IPS-11a (cell line): ENCODE measurements around the gene RPF1.
"Not testable (repeated sequence)": the region's sequence is repeated elsewhere in the genome, so short reads cannot be mapped to it uniquely, and the experiment has no call there.

Experiments used
- H3K4me3 ChIP-seq: one replicate; pipeline ENCODE4 v1.5.1; 2013; ENCODE audit warnings: low read depth, low read length, control low read depth

RPF1 gene, protein sequence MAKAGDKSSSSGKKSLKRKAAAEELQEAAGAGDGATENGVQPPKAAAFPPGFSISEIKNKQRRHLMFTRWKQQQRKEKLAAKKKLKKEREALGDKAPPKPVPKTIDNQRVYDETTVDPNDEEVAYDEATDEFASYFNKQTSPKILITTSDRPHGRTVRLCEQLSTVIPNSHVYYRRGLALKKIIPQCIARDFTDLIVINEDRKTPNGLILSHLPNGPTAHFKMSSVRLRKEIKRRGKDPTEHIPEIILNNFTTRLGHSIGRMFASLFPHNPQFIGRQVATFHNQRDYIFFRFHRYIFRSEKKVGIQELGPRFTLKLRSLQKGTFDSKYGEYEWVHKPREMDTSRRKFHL

DNA sequence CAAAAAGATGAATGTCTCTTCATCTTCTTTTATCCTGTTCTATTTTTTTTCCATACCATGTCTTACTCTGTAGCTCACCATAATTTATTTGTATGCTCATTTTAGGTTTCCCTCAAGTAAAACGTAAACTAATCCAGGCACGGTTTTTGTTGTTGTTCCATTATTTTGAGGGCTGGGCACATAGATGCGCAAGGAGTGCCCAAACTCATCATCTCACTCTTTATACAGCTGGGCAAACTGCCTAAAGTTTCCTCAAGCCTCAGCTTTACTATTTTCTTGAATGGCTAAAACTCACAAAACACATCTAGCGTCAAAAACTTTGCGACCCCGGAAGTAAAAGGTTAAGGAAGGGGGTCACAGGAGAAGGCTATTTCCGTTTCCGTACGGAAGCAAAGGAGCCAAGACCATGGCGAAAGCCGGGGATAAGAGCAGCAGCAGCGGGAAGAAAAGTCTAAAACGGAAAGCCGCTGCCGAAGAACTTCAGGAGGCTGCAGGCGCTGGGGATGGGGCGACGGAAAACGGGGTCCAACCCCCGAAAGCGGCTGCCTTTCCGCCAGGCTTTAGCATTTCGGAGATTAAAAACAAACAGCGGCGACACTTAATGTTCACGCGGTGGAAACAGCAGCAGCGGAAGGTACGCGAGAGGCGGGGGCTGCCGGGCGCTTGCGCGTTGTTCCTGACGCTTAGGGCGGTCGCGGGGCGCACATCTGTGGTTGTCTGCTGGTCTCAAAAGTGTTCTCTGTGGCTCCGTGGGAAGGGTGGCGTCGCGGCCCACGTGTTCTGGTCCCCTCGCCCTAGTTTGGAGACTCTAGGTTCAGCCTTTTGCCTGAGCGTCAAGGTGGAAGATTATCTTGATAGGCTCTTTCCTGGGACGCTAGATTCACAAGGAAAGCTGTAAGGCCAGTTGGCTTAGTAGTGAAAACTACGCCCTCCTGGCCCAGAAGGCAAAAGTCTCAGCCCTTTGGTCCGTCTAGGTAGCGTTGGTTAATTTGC is at the start of gene RPF1:
TSS of gene RPF1 (plus strand) at position 391 of the 993 bp plus-strand sequence. CDS start at position 407, 16 bp downstream.
- H3K4me3 ChIP-seq, result peak within 1 kb of the TSS; percentile 74

DNA sequence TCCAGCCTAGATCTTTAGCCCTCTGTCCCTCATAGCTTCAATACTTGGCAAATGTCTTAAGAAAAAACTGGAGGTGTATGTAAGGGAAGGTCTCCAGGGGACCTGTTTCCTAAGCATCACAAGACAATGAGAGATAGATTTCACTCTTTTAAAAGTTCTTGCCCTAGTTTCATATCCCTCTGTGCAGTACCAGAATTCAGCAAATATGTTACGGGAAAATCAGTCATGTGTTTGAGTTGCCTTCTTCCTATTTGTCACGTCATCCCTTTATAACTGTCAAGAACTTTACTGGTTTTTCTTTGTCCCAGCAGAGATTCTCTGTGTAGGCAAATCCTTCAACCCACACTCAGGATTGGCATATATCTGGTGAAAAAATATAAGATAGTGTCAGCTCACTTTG is 48.5 kb upstream of the RPF1 start:
- no peak overlapping the region for H3K4me3 ChIP-seq

DNA sequence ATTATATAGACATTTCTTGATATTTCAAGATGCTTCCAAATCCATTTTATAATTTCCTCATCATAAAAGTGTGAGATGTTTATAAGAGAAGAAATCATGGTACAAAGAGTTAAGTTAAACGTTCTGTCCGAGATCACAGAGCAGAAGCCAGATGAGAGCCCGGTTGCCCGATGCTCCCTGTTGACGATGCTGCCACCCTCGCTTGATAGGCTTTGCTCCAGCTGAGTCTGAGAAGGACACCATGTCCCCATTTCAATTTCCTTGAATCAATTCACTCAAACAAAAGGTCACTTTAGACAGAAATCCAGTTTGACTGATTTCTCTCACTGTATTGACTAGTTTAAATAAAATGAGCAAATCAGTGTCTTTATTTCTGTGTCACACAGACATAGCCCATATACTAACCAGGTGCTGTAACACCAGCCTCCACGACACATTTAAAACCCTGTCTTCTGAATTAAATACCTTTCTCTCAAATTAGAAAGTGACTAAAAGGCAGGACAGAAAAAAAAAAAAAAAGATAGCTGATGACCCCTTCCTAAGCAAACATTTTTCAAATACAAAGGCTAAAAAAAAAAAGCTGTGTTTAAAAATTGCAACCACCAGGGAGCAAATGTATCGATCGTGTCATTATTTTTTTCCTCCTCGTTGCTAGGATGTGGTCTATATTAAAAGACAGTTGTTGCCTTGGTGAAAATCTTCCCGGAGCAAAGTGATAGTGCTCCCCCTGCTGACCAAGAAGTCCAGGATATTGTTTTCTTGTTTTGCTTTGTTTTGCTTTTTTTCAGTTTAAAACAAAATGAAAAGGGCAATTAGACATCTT is 45.6 kb upstream of the RPF1 start:
- no peak overlapping the region for H3K4me3 ChIP-seq

DNA sequence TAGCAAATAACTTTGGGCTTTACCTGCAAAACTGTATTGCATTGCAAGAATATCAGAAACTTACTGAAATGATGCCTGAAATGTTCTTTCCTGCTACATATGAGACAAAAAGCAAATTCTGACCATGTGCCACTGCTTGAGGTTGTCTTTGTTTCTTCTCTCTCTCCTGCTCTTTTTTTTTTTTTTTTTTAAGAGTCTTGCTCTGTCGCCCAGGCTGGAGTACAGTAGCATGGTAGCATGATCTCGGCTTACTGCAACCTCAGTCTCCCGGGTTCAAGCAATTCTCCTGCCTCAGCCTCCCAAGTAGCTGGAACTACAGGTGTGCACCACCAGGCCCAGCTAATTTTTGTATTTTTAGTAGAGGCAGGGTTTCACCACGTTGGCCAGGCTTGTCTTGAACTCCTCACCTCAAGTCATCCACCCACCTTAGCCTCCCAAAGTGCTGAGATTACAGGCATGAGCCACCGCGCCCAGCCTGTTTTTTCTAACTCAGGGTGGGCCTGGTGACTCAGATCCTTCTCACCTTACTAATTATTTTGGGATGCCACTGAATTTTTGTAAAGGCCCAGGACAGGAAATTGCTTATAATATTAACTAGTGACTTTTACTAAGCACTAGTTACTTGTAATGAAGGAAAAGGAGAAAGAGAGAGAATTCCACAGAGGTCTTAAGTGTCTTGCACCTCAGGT is 44.8 kb upstream of the RPF1 start:
- no peak overlapping the region for H3K4me3 ChIP-seq

DNA sequence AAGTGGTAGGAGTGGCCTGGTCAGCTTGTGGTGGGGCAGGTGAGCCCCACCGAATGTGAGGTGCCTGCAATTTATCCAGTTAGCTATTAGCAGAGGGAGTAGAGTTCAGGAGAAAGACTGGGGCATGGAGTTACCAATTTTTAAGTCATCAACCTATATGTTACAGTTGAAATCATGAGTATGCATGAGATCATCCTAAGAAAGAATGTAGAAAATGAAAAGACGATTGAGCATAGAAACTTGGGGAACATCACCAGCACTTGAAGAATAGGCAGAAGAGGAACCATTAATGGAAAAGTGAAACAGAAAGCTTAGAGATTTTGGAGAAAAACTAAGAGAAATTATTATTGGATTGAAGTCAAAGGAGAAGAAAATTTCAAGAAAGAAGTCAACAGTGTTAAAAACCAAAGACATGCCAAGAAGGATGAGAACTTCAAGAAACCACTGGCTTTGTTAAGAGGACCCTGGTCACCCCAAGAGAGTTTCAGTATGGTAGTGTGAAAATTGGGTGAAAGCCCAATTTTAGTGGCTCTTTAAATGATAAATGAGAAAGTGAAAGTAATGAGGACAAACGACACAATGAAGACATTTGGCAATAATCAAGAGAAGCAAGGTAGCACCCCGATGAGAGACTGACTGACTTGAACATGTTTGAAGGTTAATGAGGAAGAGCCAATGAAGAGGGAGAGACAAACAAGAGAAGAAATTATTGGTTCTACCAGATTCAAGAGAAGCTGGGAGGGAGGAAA is 44.1 kb upstream of the RPF1 start:
- H3K4me3 ChIP-seq, result no peak overlapping the region

DNA sequence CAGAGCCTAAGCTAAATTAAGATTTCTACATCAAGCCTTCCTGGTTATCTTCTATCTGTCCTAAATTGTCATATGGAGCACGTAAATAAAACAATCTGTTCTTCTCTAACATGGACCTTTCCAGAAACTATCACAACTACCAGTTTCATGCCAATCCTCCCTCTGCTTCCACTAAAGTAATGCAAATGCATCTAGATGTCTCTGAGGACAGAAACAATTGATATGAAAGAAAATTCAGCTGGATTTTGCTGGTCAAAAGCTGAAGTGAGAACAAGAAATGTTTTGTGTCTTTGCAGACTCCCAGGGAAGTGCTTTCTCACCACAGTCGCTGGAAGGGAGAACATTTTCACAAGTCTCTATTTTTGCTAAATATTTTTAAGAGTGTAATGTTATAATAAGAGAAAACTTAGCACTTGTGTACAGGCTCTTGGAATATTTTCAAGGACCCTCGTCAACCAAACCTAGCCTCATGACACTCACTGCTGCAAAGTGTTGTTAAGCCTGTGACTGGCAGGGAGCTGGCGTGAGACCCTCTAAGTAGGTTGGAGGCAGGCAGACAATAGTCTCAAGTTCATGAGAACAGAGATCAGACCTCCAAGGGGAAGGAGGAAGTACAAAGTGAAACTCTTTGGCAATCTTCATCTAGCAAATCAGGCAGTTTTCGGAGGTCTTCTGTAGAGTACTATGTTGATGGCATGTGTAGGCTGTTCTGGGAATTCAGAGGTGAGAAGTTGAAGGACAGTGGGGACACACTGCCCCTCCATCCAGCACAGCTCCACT is 42.0 kb upstream of the RPF1 start:
- H3K4me3 ChIP-seq, result no peak overlapping the region

DNA sequence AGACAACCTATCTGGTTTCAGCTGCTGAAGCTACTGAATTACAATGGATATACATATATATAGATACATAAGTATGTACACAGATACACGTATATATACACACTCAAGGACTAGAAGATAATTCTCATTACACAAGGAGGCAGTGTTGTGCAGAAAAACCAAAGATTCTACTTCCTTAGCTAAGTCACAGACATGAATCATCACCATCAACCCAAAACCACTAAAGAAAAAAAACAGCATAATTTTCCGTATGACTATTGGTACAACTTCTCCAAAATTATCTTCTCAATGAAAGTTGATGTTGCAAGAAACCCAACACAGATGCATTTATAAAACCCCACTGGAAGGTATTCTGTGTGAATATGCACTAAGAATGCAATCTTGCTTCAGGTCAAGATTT is 36.8 kb upstream of the RPF1 start:
- no peak overlapping the region for H3K4me3 ChIP-seq

DNA sequence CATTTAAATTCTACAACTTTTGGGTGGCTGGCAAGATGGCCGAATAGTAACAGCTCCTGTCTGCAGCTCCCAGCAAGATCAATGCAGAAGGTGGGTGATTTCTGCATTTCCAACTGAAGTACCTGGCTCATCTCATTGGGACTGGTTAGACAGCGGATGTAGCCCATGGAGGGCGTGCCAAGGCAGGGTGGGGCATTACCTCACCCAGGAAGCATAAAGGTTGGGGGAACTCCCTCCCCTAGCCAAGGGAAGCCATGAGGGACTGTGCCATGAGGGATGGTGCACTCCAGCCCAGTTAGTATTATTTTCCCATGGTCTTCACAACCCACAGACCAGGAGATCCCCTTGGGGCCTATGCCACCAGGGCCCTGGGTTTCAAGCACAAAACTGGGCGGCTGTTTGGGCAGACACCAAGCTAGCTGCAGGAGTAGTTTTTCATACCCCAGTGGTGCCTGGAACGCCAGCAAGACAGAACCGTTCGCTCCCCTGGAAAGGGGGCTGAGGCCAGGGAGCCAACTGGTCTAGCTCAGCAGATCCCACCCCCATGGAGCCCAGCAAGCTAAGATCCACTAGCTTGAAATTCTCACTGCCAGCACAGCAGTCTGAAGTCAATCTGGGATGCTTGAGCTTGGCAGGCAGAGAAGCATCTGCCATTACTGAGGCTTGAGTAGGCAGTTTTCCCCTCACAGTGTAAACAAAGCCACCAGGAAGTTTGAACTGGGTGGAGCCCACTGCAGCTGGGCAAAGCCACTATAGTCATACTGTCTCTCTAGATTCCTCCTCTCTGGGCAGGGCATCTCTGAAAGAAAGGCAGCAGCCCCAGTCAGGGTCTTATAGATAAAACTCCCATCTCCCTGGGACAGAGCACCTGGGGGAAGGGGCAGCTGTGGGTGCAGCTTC is 36.1 kb upstream of the RPF1 start:
- not testable (repeated sequence) for H3K4me3 ChIP-seq

DNA sequence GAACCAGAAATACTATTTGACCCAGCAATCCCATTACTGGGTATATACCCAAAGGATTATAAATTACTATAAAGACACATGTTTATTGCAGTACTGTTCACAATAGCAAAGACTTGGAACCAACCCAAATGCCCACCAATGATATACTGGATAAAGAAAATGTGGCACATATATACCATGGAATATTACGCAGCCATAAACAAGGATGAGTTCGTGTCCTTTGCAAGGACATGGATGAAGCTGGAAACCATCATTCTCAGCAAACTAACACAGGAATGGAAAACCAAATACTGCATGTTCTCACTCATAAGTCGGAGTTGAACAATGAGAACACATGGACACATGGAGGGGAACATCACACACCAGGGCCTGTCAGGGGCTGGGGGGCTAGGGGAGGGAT is 30.4 kb upstream of the RPF1 start:
- H3K4me3 ChIP-seq, result not testable (repeated sequence)

DNA sequence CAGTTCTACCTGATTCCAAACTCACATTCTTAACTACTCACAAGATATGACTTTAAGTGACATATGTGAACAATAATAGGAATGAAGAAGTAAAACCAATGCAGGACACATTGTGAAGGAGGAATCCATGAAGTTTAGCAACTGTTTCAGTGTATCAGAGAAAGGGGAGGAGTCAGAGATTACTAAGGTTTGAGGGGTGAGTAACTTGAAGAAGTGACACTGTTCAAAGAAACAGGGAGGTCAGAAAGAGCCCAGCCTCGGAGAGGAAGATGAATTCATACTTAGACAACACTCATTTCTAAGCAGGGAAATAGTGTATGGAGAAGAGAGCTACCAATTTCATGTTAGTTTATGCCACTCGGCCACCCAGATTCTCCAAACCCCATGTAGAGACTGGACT is 28.2 kb upstream of the RPF1 start:
- H3K4me3 ChIP-seq, result no peak overlapping the region

DNA sequence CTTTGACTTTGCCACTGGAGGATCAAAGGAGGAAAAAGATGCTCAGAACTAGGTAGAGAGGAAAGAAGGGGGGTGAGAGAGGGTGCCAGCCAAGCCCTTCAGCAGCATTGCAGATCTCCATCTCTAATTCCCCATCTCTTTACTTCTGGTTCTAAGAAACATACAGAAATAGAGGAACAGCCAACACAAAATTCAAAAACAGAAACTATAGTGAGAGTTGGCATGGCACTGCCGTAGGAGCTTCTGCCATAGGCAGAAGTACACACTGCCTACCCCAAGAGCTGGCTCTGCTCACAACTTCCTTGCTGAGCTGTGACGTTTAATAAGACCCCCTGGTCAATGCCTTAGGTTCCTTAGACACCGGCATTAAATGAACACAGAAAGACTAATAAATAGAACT is 26.6 kb upstream of the RPF1 start:
- H3K4me3 ChIP-seq, result no peak overlapping the region

DNA sequence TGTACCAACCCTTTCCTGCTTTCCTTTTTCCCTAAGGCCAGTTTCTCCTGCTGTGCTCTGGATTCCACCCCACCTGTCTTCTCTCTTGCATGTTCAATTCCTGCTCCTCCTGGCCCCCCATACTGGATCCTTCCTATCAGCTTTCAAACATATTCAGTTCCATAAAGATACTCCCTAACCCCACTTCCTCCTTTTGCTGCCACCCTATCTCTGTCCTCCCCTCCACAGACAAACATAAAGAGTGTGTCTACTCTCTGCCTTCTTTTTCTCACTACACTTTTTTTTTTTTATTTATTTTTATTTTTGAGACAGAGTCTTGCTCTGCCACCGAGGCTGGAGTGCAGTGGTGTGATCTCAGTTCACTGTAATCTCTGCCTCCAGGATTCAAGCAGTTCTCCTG is 16.9 kb upstream of the RPF1 start:
- no peak overlapping the region for H3K4me3 ChIP-seq

DNA sequence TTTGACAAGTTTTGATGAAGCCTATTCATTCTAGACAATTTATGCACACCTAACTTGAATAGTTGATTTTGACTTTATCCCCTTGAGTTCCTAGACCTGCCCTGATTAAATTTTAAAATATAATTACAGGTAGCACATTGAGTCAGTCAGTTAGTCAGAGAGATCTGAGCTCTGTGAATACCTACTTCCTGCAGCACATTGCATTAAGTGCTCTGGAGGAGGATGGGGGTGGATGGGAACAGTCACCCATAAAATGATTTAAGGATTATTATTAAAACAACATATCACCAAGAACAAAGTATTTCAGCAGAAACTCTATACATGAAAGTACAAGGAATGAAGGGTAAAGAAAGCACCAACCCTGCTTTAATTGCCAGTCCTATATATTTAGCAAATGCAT is 11.8 kb upstream of the RPF1 start:
- no peak overlapping the region for H3K4me3 ChIP-seq

DNA sequence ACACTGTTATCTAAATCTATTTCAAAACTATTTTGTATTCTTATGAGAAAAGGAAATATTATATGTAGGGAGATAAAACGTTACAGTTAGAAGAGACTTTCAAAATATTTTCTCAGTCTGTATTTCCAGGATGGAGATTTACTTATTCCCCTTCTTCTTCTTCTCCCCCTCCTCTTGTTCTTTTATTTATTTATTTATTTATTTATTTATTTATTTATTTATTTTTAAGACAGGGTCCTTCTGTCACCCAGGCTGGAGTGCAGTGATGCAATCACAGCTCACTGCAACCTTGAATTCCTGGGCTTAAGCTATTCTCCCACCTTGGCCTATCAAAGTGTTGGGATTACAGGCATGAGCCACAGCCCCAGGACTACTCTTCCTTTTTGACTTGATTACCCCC is 2.8 kb upstream of the RPF1 start:
- no peak overlapping the region for H3K4me3 ChIP-seq

DNA sequence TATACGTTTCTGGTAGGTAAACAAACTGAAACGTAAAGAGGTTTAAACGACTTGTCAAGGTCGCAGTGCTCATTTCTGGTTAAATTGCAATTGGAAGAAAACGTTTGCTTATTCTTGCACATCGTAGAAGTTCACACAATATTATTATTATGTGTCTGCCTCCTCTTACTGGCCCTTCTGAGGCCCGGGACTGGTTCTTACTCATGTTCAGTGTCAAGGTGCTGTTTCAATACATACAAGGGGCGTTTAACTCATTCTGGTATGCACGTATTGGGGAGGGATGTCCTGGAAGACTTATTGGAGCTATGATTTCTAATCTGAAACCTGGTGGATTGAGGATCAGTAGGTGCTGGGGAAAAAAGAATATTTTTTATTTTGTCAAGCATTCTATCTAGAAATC is 932 bp downstream of the RPF1 start:
- H3K4me3 ChIP-seq, result peak overlapping the region; percentile 74

DNA sequence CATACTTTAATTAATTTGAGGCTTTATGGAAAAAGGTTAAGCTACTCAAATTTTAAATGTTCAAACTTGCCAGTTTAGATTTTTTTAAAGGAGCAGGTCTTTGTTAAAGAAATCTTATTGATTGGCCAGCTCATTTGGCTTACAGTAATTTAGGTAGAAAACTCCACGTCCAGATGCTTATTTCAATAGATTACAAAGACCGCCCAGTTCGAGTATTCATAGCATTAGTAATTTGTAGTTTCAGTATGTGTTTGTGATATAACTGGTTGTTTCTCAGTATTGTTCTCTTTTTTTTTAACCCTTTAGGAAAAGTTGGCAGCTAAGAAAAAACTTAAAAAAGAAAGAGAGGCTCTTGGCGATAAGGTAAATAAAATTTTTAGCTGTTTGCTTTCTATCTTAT is 1.6 kb downstream of the RPF1 start:
- no peak overlapping the region for H3K4me3 ChIP-seq

DNA sequence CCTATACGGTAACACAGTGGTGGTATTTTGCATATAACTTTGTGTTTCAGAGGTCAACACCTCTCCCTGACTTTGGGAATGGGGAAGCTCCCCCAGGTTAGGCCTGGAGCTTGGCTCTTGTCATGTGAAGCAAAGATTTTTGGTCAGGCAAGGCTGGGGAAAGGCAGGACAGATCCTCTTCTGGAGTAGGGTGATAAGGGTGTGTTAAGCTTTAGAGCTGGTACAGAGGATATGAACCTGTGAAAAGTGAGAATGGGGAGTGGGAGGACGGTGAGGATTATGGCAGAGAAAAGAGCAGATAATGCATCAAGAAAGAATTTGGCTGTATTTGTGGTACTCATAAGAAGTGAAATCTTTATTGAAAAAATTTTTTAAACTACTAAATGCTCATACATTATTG is 2.3 kb downstream of the RPF1 start:
- no peak overlapping the region for H3K4me3 ChIP-seq

DNA sequence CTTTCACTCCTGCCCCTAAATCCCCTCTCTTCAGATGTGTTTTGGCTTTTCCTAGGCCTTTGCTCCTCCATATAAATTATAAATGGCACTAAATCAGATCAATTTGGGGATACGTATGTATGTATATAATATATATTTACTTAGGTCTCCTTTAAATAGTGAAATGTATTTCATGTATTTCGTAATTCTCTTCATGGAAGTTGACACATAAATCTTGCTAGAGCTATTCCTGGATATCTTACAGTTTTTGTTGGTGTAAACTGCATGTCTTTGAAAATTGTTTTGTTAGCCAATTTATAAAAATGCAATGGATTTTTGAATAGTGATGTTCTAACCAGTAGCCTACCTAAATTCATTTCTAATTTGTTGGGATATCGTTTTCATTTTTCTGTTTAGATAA is 9.0 kb downstream of the RPF1 start:
- H3K4me3 ChIP-seq, result no peak overlapping the region
